CD4-positive, CD25-positive, alpha-beta regulatory T cell (primary cell): Measurements from ENCODE around the gene ZGRF1. TPM values are rescaled to one million over a fixed set of nuclear protein-coding genes. Genes with fewer than 3 reads are reported as not detected.
"Not testable (repeated sequence)": the region's sequence is repeated elsewhere in the genome, so short reads cannot be mapped to it uniquely, and the experiment has no call there.

Experiments used
- ATAC-seq, 2 donors: fragments of 150-1000 bp; cut with Tn5 transposase; one replicate each; pipeline ENCODE4 v1.10.0; 2021; ENCODE audit warnings: low read depth in 2 of 2, moderate number of reproducible peaks in 2 of 2, moderate library complexity in 1 of 2
- DNase-seq, 3 donors: peaks; one replicate each; pipeline versions ENCODE4 v3.0.0 to v3.0.0-alpha.2; 2012 to 2022; ENCODE audit warnings: mixed read lengths in 1 of 3
- H3K27ac ChIP-seq: one replicate; pipeline ENCODE4 v1.7.0; 2013; ENCODE audit warnings: mild to moderate bottlenecking, low read length; ENCODE audit not compliant: insufficient read depth, poor library complexity, severe bottlenecking
- H3K27me3 ChIP-seq: one replicate; pipeline ENCODE4 v1.7.0; 2013; ENCODE audit warnings: low read length; ENCODE audit not compliant: control insufficient read depth, insufficient read depth
- H3K36me3 ChIP-seq: one replicate; pipeline ENCODE4 v1.7.0; 2013; ENCODE audit warnings: mild to moderate bottlenecking, low read length, moderate library complexity; ENCODE audit not compliant: control insufficient read depth, insufficient read depth
- H3K4me1 ChIP-seq: 2 replicates; pipeline ENCODE4 v1.7.0; 2013; ENCODE audit warnings: mild to moderate bottlenecking, low read length; ENCODE audit not compliant: insufficient read depth, control insufficient read depth, poor library complexity, severe bottlenecking
- H3K4me3 ChIP-seq: one replicate; pipeline ENCODE4 v1.7.0; 2013; ENCODE audit warnings: low read depth, mild to moderate bottlenecking, low read length, moderate library complexity
- H3K9me3 ChIP-seq, 2 experiments: 1 replicate in 1 of 2; 2 replicates in 1 of 2; pipeline ENCODE4 v1.7.0; 2013; ENCODE audit warnings: low read length in 2 of 2, mild to moderate bottlenecking in 1 of 2, moderate library complexity in 1 of 2; ENCODE audit not compliant: control insufficient read depth in 2 of 2
- H3K27ac Mint-ChIP-seq, 3 donors: one replicate each; pipeline ENCODE4 v1.8.0; 2020 to 2022; ENCODE audit warnings: mild to moderate bottlenecking in 3 of 3, mixed read lengths in 3 of 3, moderate library complexity in 2 of 3
- H3K27me3 Mint-ChIP-seq: one replicate; pipeline ENCODE4 v1.8.0; 2022; ENCODE audit warnings: mild to moderate bottlenecking, mixed read lengths
- H3K36me3 Mint-ChIP-seq: one replicate; pipeline ENCODE4 v1.8.0; 2020; ENCODE audit warnings: mixed read lengths
- H3K4me1 Mint-ChIP-seq, 4 donors: one replicate each; pipeline ENCODE4 v1.8.0; 2020 to 2022; ENCODE audit warnings: mixed read lengths in 4 of 4, mild to moderate bottlenecking in 1 of 4
- H3K4me3 Mint-ChIP-seq, 4 donors: one replicate each; pipeline ENCODE4 v1.8.0; 2020 to 2022; ENCODE audit warnings: mild to moderate bottlenecking in 4 of 4, mixed read lengths in 4 of 4, moderate library complexity in 3 of 4
- H3K9me3 Mint-ChIP-seq, 7 donors: one replicate each; pipeline ENCODE4 v1.8.0; 2020 to 2022; ENCODE audit warnings: mixed read lengths in 7 of 7, mild to moderate bottlenecking in 3 of 7, moderate library complexity in 2 of 7
- polyA plus RNA-seq, 4 donors: library from polyadenylated mRNA; unstranded; fragments of 300-500 nt; fragmentation: Illumina TruSeq; gene quantifications; one replicate each; pipeline ENCODE4 v1.2.3, GENCODE V29; 2021
- total RNA-seq: library from RNA; stranded (reverse); gene quantifications from one replicate; pipeline ENCODE4 v1.2.3, GENCODE V29; 2022

The ZGRF1 gene
- total and polyA plus RNA-seq, 5 donors from 2014 or later = 0.53 to 9.3 (median 1.6) TPM

GRCh38 chr4:112647785-112648184 lies 11.1 kb upstream of the ZGRF1 start:
- Histone ChIP-seq H3K27ac (no peak overlapping the region), H3K9me3 (no peaks in the 10 kb centered on the region), H3K4me1 (no peaks in the 10 kb centered on the region), H3K27me3 (no peaks in the 10 kb centered on the region), H3K36me3 (peaks cover 83% of the 10 kb centered on the region), H3K4me3 (no peak overlapping the region)
- Mint-ChIP-seq H3K4me1 (peaks cover 3 to 7% (median 7%) of the 10 kb centered on the region in 4 donors), H3K36me3 (peaks cover 29% of the 10 kb centered on the region), H3K4me3 (no peak overlapping the region), H3K9me3 (no peaks in the 10 kb centered on the region), H3K27me3 (no peaks in the 10 kb centered on the region), H3K27ac (no peak overlapping the region)
- DNase-seq (no peak), ATAC-seq (no peak)

- no peaks in the 10 kb centered on the region for H3K4me1 ChIP-seq
- no peak overlapping the region for H3K4me3 Mint-ChIP-seq
Measured at GRCh38 chr4:112646632-112647537, 10.2 kb upstream of the ZGRF1 start.

GRCh38 chr4:112645541-112646329 lies 9.0 kb upstream of the ZGRF1 start:
- Mint-ChIP-seq H3K27ac (peak overlapping the region in 1 of 3 donors; percentile 20), H3K27me3 (no peaks in the 10 kb centered on the region), H3K4me1 (peaks cover 12 to 25% (median 21%) of the 10 kb centered on the region in 4 donors), H3K4me3 (no peak overlapping the region), H3K9me3 (peaks cover 0 to 2% (median 0%) of the 10 kb centered on the region in 7 donors), H3K36me3 (peaks cover 38% of the 10 kb centered on the region)
- no peak overlapping the region for H3K27ac ChIP-seq
- ATAC-seq (no peak), DNase-seq (no peak)
- H3K4me1 ChIP-seq = no peaks in the 10 kb centered on the region
- H3K27me3 ChIP-seq = no peaks in the 10 kb centered on the region
- H3K4me3 ChIP-seq = no peak overlapping the region
- no peaks in the 10 kb centered on the region for H3K9me3 ChIP-seq
- peaks cover 68% of the 10 kb centered on the region for H3K36me3 ChIP-seq

More at GRCh38 chr4:112646632-112647537, 10.2 kb upstream of the ZGRF1 start:
- H3K27me3 Mint-ChIP-seq = no peaks in the 10 kb centered on the region
- peaks cover 32% of the 10 kb centered on the region for H3K36me3 Mint-ChIP-seq
- H3K9me3 Mint-ChIP-seq = peaks cover 0 to under 1% (median 0%) of the 10 kb centered on the region in 7 donors
- peaks cover 9 to 14% (median 12%) of the 10 kb centered on the region in 4 donors for H3K4me1 Mint-ChIP-seq
- no peak for ATAC-seq
- Histone ChIP-seq H3K4me3 (no peak overlapping the region), H3K27me3 (no peaks in the 10 kb centered on the region), H3K27ac (no peak overlapping the region), H3K9me3 (no peaks in the 10 kb centered on the region), H3K36me3 (peaks cover 79% of the 10 kb centered on the region)
- peak overlapping the region in 2 of 3 donors; percentile 33 to 64 for H3K27ac Mint-ChIP-seq
- no peak for DNase-seq

GRCh38 chr4:112644595-112645535 lies 8.2 kb upstream of the ZGRF1 start:
- not testable (repeated sequence) for H3K27ac ChIP-seq, ATAC-seq, H3K4me1 ChIP-seq, H3K27me3 ChIP-seq, H3K4me3 ChIP-seq, H3K27ac Mint-ChIP-seq, DNase-seq, H3K9me3 Mint-ChIP-seq, H3K4me3 Mint-ChIP-seq, H3K27me3 Mint-ChIP-seq, H3K9me3 ChIP-seq
- peaks cover 60% of the 10 kb centered on the region for H3K36me3 ChIP-seq
- Mint-ChIP-seq H3K36me3 (peaks cover 38% of the 10 kb centered on the region), H3K4me1 (peaks cover 12 to 27% (median 23%) of the 10 kb centered on the region in 4 donors)

- Mint-ChIP-seq H3K27me3 (no peaks in the 10 kb centered on the region), H3K27ac (no peak overlapping the region), H3K36me3 (peaks cover 41% of the 10 kb centered on the region), H3K4me1 (peaks cover 12 to 31% (median 29%) of the 10 kb centered on the region in 4 donors), H3K4me3 (no peak overlapping the region), H3K9me3 (peaks cover 0 to 2% (median 0%) of the 10 kb centered on the region in 7 donors)
- Histone ChIP-seq H3K27ac (no peak overlapping the region), H3K4me1 (peaks cover 16% of the 10 kb centered on the region), H3K36me3 (peaks cover 36% of the 10 kb centered on the region), H3K9me3 (no peaks in the 10 kb centered on the region), H3K4me3 (no peak overlapping the region), H3K27me3 (no peaks in the 10 kb centered on the region)
- ATAC-seq (no peak), DNase-seq (no peak)
Measured at GRCh38 chr4:112642526-112642925, 5.8 kb upstream of the ZGRF1 start.

- DNase-seq = no peak
- ATAC-seq = no peak
- H3K4me3 ChIP-seq = peak overlapping the region; percentile 96
Measured at GRCh38 chr4:112637552-112637866, 800 bp upstream of the ZGRF1 start.

More at GRCh38 chr4:112637552-112637866, 800 bp upstream of the ZGRF1 start:
- Histone ChIP-seq H3K27me3 (no peaks in the 10 kb centered on the region), H3K27ac (peak overlapping the region; percentile 99), H3K9me3 (no peaks in the 10 kb centered on the region), H3K36me3 (peaks cover under 1% of the 10 kb centered on the region), H3K4me1 (peaks cover 16% of the 10 kb centered on the region)
- H3K4me3 Mint-ChIP-seq = no peak overlapping the region
- no peak overlapping the region for H3K27ac Mint-ChIP-seq
- peaks cover 0 to 2% (median 0%) of the 10 kb centered on the region in 7 donors for H3K9me3 Mint-ChIP-seq
- H3K36me3 Mint-ChIP-seq = peaks cover 17% of the 10 kb centered on the region
- no peaks in the 10 kb centered on the region for H3K27me3 Mint-ChIP-seq
- peaks cover 6 to 26% (median 25%) of the 10 kb centered on the region in 4 donors for H3K4me1 Mint-ChIP-seq
